Suprapubic skin (tissue), 4 donors: Measurements from ENCODE around the gene FATE1.

Experiments used
- EP300 ChIP-seq: sonication (generic); formaldehyde crosslinking; IDR thresholded peaks from one replicate; pipeline ENCODE4 v1.6.1; 2017; ENCODE audit warnings: antibody characterized with exemption
- POLR2A ChIP-seq, 2 donors: fragments of 450-650 bp; IDR thresholded peaks; one replicate each; pipeline ENCODE4 v1.6.1; 2017; ENCODE audit warnings: antibody characterized with exemption in 2 of 2, mild to moderate bottlenecking in 2 of 2, moderate library complexity in 2 of 2
- POLR2AphosphoS5 ChIP-seq, 3 donors: sonication (generic); formaldehyde crosslinking; IDR thresholded peaks; one replicate each; pipeline ENCODE4 v1.6.1; 2017; ENCODE audit warnings: antibody characterized with exemption in 3 of 3
- TF ChIP-seq, protein P1 (sequence below), 2 donors: fragments of 200-600 bp in 1 of 2; fragments of 450-650 bp in 1 of 2; sonication (generic) in 1 of 2; IDR thresholded peaks; one replicate each; pipeline ENCODE4 v1.5.1; 2016 to 2019; ENCODE audit warnings: antibody characterized with exemption in 2 of 2, mild to moderate bottlenecking in 1 of 2, moderate library complexity in 1 of 2

- TF ChIP-seq POLR2A (IDR thresholded peaks at IDR 0.05): no peak
- TF ChIP-seq, protein P1, sequence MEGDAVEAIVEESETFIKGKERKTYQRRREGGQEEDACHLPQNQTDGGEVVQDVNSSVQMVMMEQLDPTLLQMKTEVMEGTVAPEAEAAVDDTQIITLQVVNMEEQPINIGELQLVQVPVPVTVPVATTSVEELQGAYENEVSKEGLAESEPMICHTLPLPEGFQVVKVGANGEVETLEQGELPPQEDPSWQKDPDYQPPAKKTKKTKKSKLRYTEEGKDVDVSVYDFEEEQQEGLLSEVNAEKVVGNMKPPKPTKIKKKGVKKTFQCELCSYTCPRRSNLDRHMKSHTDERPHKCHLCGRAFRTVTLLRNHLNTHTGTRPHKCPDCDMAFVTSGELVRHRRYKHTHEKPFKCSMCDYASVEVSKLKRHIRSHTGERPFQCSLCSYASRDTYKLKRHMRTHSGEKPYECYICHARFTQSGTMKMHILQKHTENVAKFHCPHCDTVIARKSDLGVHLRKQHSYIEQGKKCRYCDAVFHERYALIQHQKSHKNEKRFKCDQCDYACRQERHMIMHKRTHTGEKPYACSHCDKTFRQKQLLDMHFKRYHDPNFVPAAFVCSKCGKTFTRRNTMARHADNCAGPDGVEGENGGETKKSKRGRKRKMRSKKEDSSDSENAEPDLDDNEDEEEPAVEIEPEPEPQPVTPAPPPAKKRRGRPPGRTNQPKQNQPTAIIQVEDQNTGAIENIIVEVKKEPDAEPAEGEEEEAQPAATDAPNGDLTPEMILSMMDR (IDR thresholded peaks at IDR 0.05): no peak
- no peak for TF ChIP-seq EP300
- TF ChIP-seq POLR2AphosphoS5 (IDR thresholded peaks at IDR 0.05): no peak
Measured at GRCh38 chrX:151694121-151694520, 21.7 kb upstream of the FATE1 start.
